ENCODE data around the gene MALRD1. TPM values are rescaled to one million over a fixed set of nuclear protein-coding genes. Genes with fewer than 3 reads are reported as not detected.

The MALRD1 gene
- total and polyA plus RNA-seq, 4 donors: 0.17 to 17.9 (median 4.1) TPM

GRCh38 chr10:19031763-19032162 is 16.8 kb upstream of the MALRD1 start:
- Histone ChIP-seq H3K27ac (ENCODE audit: low read depth in 1 of 2, low read length in 1 of 2) (no peak overlapping the region), H3K27me3 (ENCODE audit: control insufficient read depth in 3 of 3, insufficient read depth in 3 of 3, low read length in 2 of 3) (no peaks in the 10 kb centered on the region), H3K4me3 (no peak overlapping the region), H3K4me1 (ENCODE audit: control insufficient read depth in 5 of 5, insufficient read depth in 5 of 5, low read length in 5 of 5) (no peaks in the 10 kb centered on the region), H3K36me3 (ENCODE audit: control insufficient read depth in 4 of 4, insufficient read depth in 4 of 4, low read length in 4 of 4) (no peaks in the 10 kb centered on the region), H3K9me3 (ENCODE audit: control insufficient read depth in 4 of 4, insufficient read depth in 3 of 4, low read length in 3 of 4) (no peaks in the 10 kb centered on the region), H3K9ac (ENCODE audit: insufficient read depth in 1 of 2, low read length in 2 of 2) (no peak overlapping the region)
- 71 to 81% methylated on average over 2 of the region's 2 CpGs for WGBS, 2 donors
- ATAC-seq (ENCODE audit: insufficient read depth, low FRiP score) (no peak), DNase-seq (no peak)
- no peak for TF ChIP-seq CTCF (IDR thresholded peaks at IDR 0.05; ENCODE audit: control extremely low read depth, extremely low read depth)

GRCh38 chr10:19033741-19034140 is 14.9 kb upstream of the MALRD1 start:
- DNase-seq (no peak), ATAC-seq (ENCODE audit: insufficient read depth, low FRiP score) (no peak)
- H3K36me3 ChIP-seq (ENCODE audit: control insufficient read depth in 4 of 4, insufficient read depth in 4 of 4, low read length in 4 of 4): no peaks in the 10 kb centered on the region
- H3K9ac ChIP-seq (ENCODE audit: insufficient read depth in 1 of 2, low read length in 2 of 2): no peak overlapping the region
- H3K27ac ChIP-seq (ENCODE audit: low read depth in 1 of 2, low read length in 1 of 2): no peak overlapping the region
- no peak overlapping the region for H3K4me3 ChIP-seq
- WGBS, 2 donors: 96 to 100% methylated on average over 1 of the region's 1 CpG
- H3K4me1 ChIP-seq (ENCODE audit: control insufficient read depth in 5 of 5, insufficient read depth in 5 of 5, low read length in 5 of 5): no peaks in the 10 kb centered on the region
- no peaks in the 10 kb centered on the region for H3K27me3 ChIP-seq (ENCODE audit: control insufficient read depth in 3 of 3, insufficient read depth in 3 of 3, low read length in 2 of 3)
- no peaks in the 10 kb centered on the region for H3K9me3 ChIP-seq (ENCODE audit: control insufficient read depth in 4 of 4, insufficient read depth in 3 of 4, low read length in 3 of 4)
- no peak for TF ChIP-seq CTCF (IDR thresholded peaks at IDR 0.05; ENCODE audit: control extremely low read depth, extremely low read depth)

GRCh38 chr10:19041171-19041570 is 7.4 kb upstream of the MALRD1 start:
- Histone ChIP-seq H3K4me3 (no peak overlapping the region), H3K27ac (ENCODE audit: low read depth in 1 of 2, low read length in 1 of 2) (no peak overlapping the region), H3K9ac (ENCODE audit: insufficient read depth in 1 of 2, low read length in 2 of 2) (no peak overlapping the region), H3K27me3 (ENCODE audit: control insufficient read depth in 3 of 3, insufficient read depth in 3 of 3, low read length in 2 of 3) (no peaks in the 10 kb centered on the region), H3K36me3 (ENCODE audit: control insufficient read depth in 4 of 4, insufficient read depth in 4 of 4, low read length in 4 of 4) (no peaks in the 10 kb centered on the region), H3K4me1 (ENCODE audit: control insufficient read depth in 5 of 5, insufficient read depth in 5 of 5, low read length in 5 of 5) (no peaks in the 10 kb centered on the region), H3K9me3 (ENCODE audit: control insufficient read depth in 4 of 4, insufficient read depth in 3 of 4, low read length in 3 of 4) (no peaks in the 10 kb centered on the region)
- WGBS, 2 donors: 67 to 74% methylated on average over 3 of the region's 3 CpGs
- TF ChIP-seq CTCF (IDR thresholded peaks at IDR 0.05; ENCODE audit: control extremely low read depth, extremely low read depth): no peak
- DNase-seq (peak in 2 of 3 donors; percentile 47 to 55), ATAC-seq (ENCODE audit: insufficient read depth, low FRiP score) (no peak)

- no peak overlapping the region for H3K27ac ChIP-seq (ENCODE audit: low read depth in 1 of 2, low read length in 1 of 2)
- 52 to 57% methylated on average over 3 of the region's 3 CpGs for WGBS, 2 donors
- no peak for TF ChIP-seq CTCF (IDR thresholded peaks at IDR 0.05; ENCODE audit: control extremely low read depth, extremely low read depth)
- no peak overlapping the region for H3K4me3 ChIP-seq
- ATAC-seq (ENCODE audit: insufficient read depth, low FRiP score) (no peak), DNase-seq (no peak)
- no peaks in the 10 kb centered on the region for H3K9me3 ChIP-seq (ENCODE audit: control insufficient read depth in 4 of 4, insufficient read depth in 3 of 4, low read length in 3 of 4)
- H3K36me3 ChIP-seq (ENCODE audit: control insufficient read depth in 4 of 4, insufficient read depth in 4 of 4, low read length in 4 of 4): no peaks in the 10 kb centered on the region
- no peaks in the 10 kb centered on the region for H3K4me1 ChIP-seq (ENCODE audit: control insufficient read depth in 5 of 5, insufficient read depth in 5 of 5, low read length in 5 of 5)
- no peaks in the 10 kb centered on the region for H3K27me3 ChIP-seq (ENCODE audit: control insufficient read depth in 3 of 3, insufficient read depth in 3 of 3, low read length in 2 of 3)
- H3K9ac ChIP-seq (ENCODE audit: insufficient read depth in 1 of 2, low read length in 2 of 2): no peak overlapping the region
Measured at GRCh38 chr10:19043431-19043830, 5.2 kb upstream of the MALRD1 start.
